Sigmoid colon (tissue), 7 donors: ENCODE measurements around the gene SLFN12L. TPM values are rescaled to one million over a fixed set of nuclear protein-coding genes. Genes with fewer than 3 reads are reported as not detected.
A peak's percentile ranks its signal among the peaks of the same experiment; 100 is the strongest.

ENCODE experiments used
- DNase-seq: peaks from one replicate; pipeline ENCODE4 v3.0.0-alpha.2; 2019
- H3K27ac ChIP-seq, 4 donors: fragments of 200-600 bp; sonication (generic); one replicate each; pipeline ENCODE4 v1.5.1; 2016 to 2019; ENCODE audit warnings: mild to moderate bottlenecking in 1 of 4
- H3K27me3 ChIP-seq, 3 donors: fragments of 200-600 bp; sonication (generic); one replicate each; pipeline ENCODE4 v1.5.1; 2019; ENCODE audit warnings: mild to moderate bottlenecking in 1 of 3
- H3K36me3 ChIP-seq, 4 donors: fragments of 200-600 bp; sonication (generic); one replicate each; pipeline ENCODE4 v1.5.1; 2016 to 2019
- H3K4me1 ChIP-seq, 4 donors: fragments of 200-600 bp; sonication (generic); one replicate each; pipeline ENCODE4 v1.5.1; 2017 to 2019
- H3K4me3 ChIP-seq, 4 donors: fragments of 200-600 bp; sonication (generic); one replicate each; pipeline ENCODE4 v1.5.1; 2017 to 2019; ENCODE audit warnings: mild to moderate bottlenecking in 2 of 4, moderate library complexity in 1 of 4
- H3K9me3 ChIP-seq, 4 donors: fragments of 200-600 bp in 3 of 4; sonication (generic) in 3 of 4; one replicate each; pipeline versions ENCODE4 v1.5.1 to v1.6.1; 2013 to 2019
- CTCF ChIP-seq, 4 experiments: fragments of 450-650 bp in 3 of 4; fragments of 200-600 bp in 1 of 4; IDR thresholded peaks; one replicate each; pipeline ENCODE4 v1.5.1; 2016 to 2019; ENCODE audit warnings: antibody characterized with exemption in 4 of 4, mild to moderate bottlenecking in 3 of 4, moderate library complexity in 2 of 4
- EP300 ChIP-seq, 4 donors: sonication (generic); formaldehyde crosslinking; IDR thresholded peaks; one replicate each; pipeline ENCODE4 v1.6.1; 2017; ENCODE audit warnings: antibody characterized with exemption in 4 of 4
- POLR2A ChIP-seq, 2 donors: fragments of 450-650 bp; IDR thresholded peaks; one replicate each; pipeline ENCODE4 v1.6.1; 2016; ENCODE audit warnings: antibody characterized with exemption in 2 of 2, mild to moderate bottlenecking in 2 of 2, moderate library complexity in 2 of 2
- POLR2AphosphoS5 ChIP-seq, 4 donors: sonication (generic); formaldehyde crosslinking; IDR thresholded peaks; one replicate each; pipeline ENCODE4 v1.6.1; 2017; ENCODE audit warnings: antibody characterized with exemption in 4 of 4
- WGBS, 2 donors: extraction: QIAGEN DNeasy Blood & Tissue Kit; methylation state at CpG; one replicate each; pipeline ENCODE4 v1.1.7; 2013; 5-methylcytosine and 5-hydroxymethylcytosine counted together
- intact Hi-C: fragments of 100-400 bp; cut with DNase I; formaldehyde crosslinking; loops from one replicate; pipeline ENCODE4 v1.15.1; 2023
- polyA plus RNA-seq, 3 donors: library from polyadenylated mRNA; stranded (reverse); fragments of 200-250 nt; gene quantifications; one replicate each; pipeline ENCODE4 v1.2.3, GENCODE V29; 2013
- total RNA-seq, 4 donors: library from RNA; depleted of rRNA; stranded (reverse); fragments of >200 nt; gene quantifications; one replicate each; pipeline ENCODE4 v1.1.0, GENCODE V29; 2016
- donor health status: healthy with polysubstance abuse.
- donor health status: Bipolar disorder and iron deficiency.
- donor health status: healthy.

SLFN12L gene
- total RNA-seq: 1 to 10 TPM in 1 of 4 donors, under 1 TPM in 3; 0.27 to 1.2 (median 0.63) TPM
- polyA plus RNA-seq: 1 to 10 TPM in 1 of 3 donors, not detected in 2; 1.9 TPM

- Histone ChIP-seq H3K36me3 (no peaks in the 10 kb centered on the region), H3K27ac (peak within 1 kb of the TSS in 2 of 4 donors; percentile 16 to 39), H3K4me1 (peaks cover 0 to 22% (median 0%) of the 10 kb centered on the region in 4 donors), H3K4me3 (no peak within 1 kb of the TSS), H3K9me3 (no peaks in the 10 kb centered on the region), H3K27me3 (no peaks in the 10 kb centered on the region)
- intact Hi-C loops: loop anchor here (2.0 to 10.0 kb wide), 5 partner anchors 105 to 367 kb away; partner anchors contain the start of genes SLFN11 and SLFN12
- WGBS, 2 donors: 34 to 83% methylated on average over 2 of the region's 2 CpGs
- TF ChIP-seq CTCF (IDR thresholded peaks at IDR 0.05): no peak
- TF ChIP-seq POLR2A (IDR thresholded peaks at IDR 0.05): no peak
- no peak for TF ChIP-seq POLR2AphosphoS5 (IDR thresholded peaks at IDR 0.05)
- no peak for TF ChIP-seq EP300 (IDR thresholded peaks at IDR 0.05)
- no peak for DNase-seq
Observed at GRCh38 chr17:35537601-35538141, at the start of gene SLFN12L. Gene SLFN12L (minus strand): TSS chr17:35537678. CDS start chr17:35522364, 15,314 bp downstream.

- Histone ChIP-seq H3K4me1 (peaks cover 3 to 35% (median 26%) of the 10 kb centered on the region in 4 donors), H3K9me3 (no peaks in the 10 kb centered on the region), H3K4me3 (peak overlapping the region; percentile 77 to 92 (median 82)), H3K36me3 (no peaks in the 10 kb centered on the region), H3K27ac (peak overlapping the region; percentile 88 to 95 (median 90)), H3K27me3 (no peaks in the 10 kb centered on the region)
- 27 to 28% methylated on average over 7 of the region's 7 CpGs for WGBS, 2 donors
- TF ChIP-seq EP300 (IDR thresholded peaks at IDR 0.05): no peak
- TF ChIP-seq POLR2AphosphoS5 (IDR thresholded peaks at IDR 0.05): no peak
- TF ChIP-seq CTCF (IDR thresholded peaks at IDR 0.05): no peak
- no peak for TF ChIP-seq POLR2A (IDR thresholded peaks at IDR 0.05)
- no peak for DNase-seq
- intact Hi-C loops: loop anchor here (5.0 kb wide), 1 partner anchor 221 kb away; the partner anchor contains the start of gene TAF15
Observed at GRCh38 chr17:35586569-35587073, 49.1 kb upstream of the SLFN12L start.

GRCh38 chr17:35584061-35584460 lies 46.6 kb upstream of the SLFN12L start:
- WGBS, 2 donors: 75 to 88% methylated on average over 1 of the region's 1 CpG
- DNase-seq: no peak
- peaks cover 3 to 19% (median 16%) of the 10 kb centered on the region in 4 donors for H3K4me1 ChIP-seq
- H3K27ac ChIP-seq: no peak overlapping the region
- no peaks in the 10 kb centered on the region for H3K9me3 ChIP-seq
- no peaks in the 10 kb centered on the region for H3K27me3 ChIP-seq
- intact Hi-C loops: no loop called here
- TF ChIP-seq EP300 (IDR thresholded peaks at IDR 0.05) (no peak), CTCF (IDR thresholded peaks at IDR 0.05) (no peak), POLR2A (IDR thresholded peaks at IDR 0.05) (no peak), POLR2AphosphoS5 (IDR thresholded peaks at IDR 0.05) (no peak)
- no peaks in the 10 kb centered on the region for H3K36me3 ChIP-seq
- no peak overlapping the region for H3K4me3 ChIP-seq

- Histone ChIP-seq H3K36me3 (peaks cover 0 to 20% (median 2%) of the 10 kb centered on the region in 4 donors), H3K4me3 (peak overlapping the region; percentile 61 to 80 (median 70)), H3K27me3 (no peaks in the 10 kb centered on the region), H3K27ac (peak overlapping the region; percentile 85 to 92 (median 87)), H3K9me3 (no peaks in the 10 kb centered on the region), H3K4me1 (peaks cover 0 to 22% (median 17%) of the 10 kb centered on the region in 4 donors)
- WGBS, 2 donors: 1 to 3% methylated on average over 11 of the region's 11 CpGs
- no peak for TF ChIP-seq CTCF (IDR thresholded peaks at IDR 0.05)
- no peak for TF ChIP-seq EP300 (IDR thresholded peaks at IDR 0.05)
- no peak for TF ChIP-seq POLR2A (IDR thresholded peaks at IDR 0.05)
- no peak for TF ChIP-seq POLR2AphosphoS5 (IDR thresholded peaks at IDR 0.05)
- no peak for DNase-seq
- intact Hi-C loops: no loop called here
Observed at GRCh38 chr17:35578929-35579432, 41.5 kb upstream of the SLFN12L start.
